Hematopoietic multipotent progenitor cell treated with erythropoietin and hydrocortisone succinate and interleukin-3 and kit ligand, for 15 days (in vitro differentiated cells): ENCODE results near the gene GID8.

Experiments
- DNase-seq: peaks from one replicate; pipeline ENCODE4 v3.0.0-alpha.2; 2015; ENCODE audit warnings: low spot score

Gene GID8

GRCh38 chr20:62938105-62938888 is at the start of gene GID8:
TSS of gene GID8 (plus strand) at chr20:62938147. CDS start at chr20:62941503, 3,356 bp downstream.
- peak; percentile 54 for DNase-seq

GRCh38 chr20:62888406-62888805 is 49.5 kb upstream of the GID8 start:
- no peak for DNase-seq

GRCh38 chr20:62888910-62889309 is 49.0 kb upstream of the GID8 start:
- no peak for DNase-seq

GRCh38 chr20:62889411-62889810 is 48.5 kb upstream of the GID8 start:
- DNase-seq = no peak

- DNase-seq = no peak
Measured at GRCh38 chr20:62889871-62890270, 48.1 kb upstream of the GID8 start.

- DNase-seq = no peak
Measured at GRCh38 chr20:62890444-62890843, 47.5 kb upstream of the GID8 start.

GRCh38 chr20:62891111-62891510 is 46.8 kb upstream of the GID8 start:
- DNase-seq = no peak

GRCh38 chr20:62892348-62893304 is 45.3 kb upstream of the GID8 start:
- DNase-seq = no peak

- no peak for DNase-seq
Measured at GRCh38 chr20:62893700-62894099, 44.2 kb upstream of the GID8 start.

- DNase-seq = no peak
Measured at GRCh38 chr20:62894261-62894660, 43.7 kb upstream of the GID8 start.

GRCh38 chr20:62895539-62895938 is 42.4 kb upstream of the GID8 start:
- DNase-seq = no peak

GRCh38 chr20:62896526-62896925 is 41.4 kb upstream of the GID8 start:
- no peak for DNase-seq

GRCh38 chr20:62897666-62898065 is 40.3 kb upstream of the GID8 start:
- no peak for DNase-seq

- no peak for DNase-seq
Measured at GRCh38 chr20:62898093-62898964, 39.6 kb upstream of the GID8 start.

- DNase-seq = no peak
Measured at GRCh38 chr20:62898970-62899632, 38.8 kb upstream of the GID8 start.

- no peak for DNase-seq
Measured at GRCh38 chr20:62899633-62900051, 38.3 kb upstream of the GID8 start.

GRCh38 chr20:62900052-62900691 is 37.8 kb upstream of the GID8 start:
- DNase-seq = peak; percentile 68

GRCh38 chr20:62900692-62901584 is 37.0 kb upstream of the GID8 start:
- no peak for DNase-seq

- DNase-seq = no peak
Measured at GRCh38 chr20:62901891-62902290, 36.1 kb upstream of the GID8 start.
